Glomerular visceral epithelial cell (primary cell): ENCODE results near the gene OVCH1.
"Not testable (repeated sequence)": the region's sequence is repeated elsewhere in the genome, so short reads cannot be mapped to it uniquely, and the experiment has no call there.

Experiments used
- DNase-seq: peaks from one replicate; pipeline ENCODE4 v3.0.0-alpha.2; 2016; ENCODE audit errors: extremely low spot score

Gene OVCH1

DNA sequence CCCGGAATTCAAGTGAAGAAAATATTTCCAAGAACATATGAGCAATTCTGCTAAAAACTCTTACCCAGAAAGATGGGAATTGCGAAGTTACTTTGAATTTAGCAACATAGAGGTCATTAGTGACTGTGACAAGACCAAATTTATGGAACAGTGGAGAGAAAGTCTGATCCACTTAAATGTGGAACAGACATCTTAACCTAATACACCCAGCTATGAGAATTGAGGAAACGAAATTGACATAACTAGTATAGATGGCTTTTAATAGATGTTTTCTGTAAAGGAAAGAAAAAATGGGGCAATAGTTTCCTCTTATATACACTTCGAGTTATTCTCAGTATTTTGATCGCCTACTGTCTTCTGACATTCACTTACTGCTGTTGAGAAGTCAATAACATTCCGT lies 4.6 kb downstream of the OVCH1 start:
- DNase-seq, result no peak

DNA sequence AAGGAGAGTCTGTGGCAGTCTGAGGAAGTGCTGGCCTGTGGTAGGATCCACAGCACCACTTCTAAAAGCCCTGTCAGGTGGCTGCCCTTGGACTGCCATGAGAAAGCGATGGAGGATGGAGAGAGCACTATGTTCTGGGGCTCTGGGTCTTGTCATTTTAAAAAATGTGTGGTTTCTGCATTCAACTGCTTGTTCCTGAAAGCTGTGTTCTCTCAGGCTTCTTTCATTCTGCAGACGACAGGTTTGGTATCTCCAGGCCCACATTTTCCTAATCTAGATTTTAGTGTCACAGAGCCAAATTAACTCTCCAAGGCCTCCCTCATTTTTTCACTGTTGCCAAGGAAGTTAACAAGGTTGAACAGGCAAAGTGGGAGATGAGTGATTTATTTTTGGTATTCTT lies 10.5 kb downstream of the OVCH1 start:
- no peak for DNase-seq

DNA sequence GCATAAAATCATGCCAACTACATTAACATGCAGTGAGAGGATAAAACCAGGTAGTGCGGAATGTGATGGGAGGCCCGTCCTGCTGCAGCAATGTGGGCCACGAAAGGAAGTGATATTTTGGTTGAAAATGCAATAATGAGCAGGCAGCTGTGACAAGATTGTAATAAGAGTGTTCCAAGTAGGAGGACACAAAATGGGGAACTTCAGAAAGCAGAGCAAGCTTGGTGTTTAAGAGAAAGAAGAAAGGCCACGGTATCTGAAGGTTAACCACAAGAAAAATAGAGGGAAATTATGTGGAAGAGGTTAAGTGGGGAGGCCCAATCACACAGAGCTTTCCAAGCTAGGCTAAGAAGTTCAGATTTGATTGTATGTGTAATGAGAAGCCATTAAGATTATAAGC lies 34.3 kb downstream of the OVCH1 start:
- DNase-seq, result no peak

DNA sequence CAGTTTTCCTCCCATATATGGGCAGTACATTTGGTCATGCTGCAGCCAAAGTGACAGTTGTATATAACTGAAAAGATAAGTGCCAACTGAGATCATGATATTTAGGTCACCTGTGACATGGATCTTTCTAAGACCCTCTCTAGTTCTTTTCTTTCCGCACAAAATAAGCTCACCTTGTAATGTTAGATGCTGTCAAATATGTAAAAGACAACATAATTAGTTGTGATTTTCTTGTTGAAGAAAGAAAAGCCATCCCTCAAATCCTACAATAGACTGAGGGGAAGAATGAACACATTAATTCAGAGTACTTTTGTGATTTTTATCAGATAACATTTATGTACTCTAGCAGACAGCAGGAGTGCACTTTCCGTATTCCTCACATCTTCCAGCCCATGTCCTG lies 37.4 kb downstream of the OVCH1 start:
- DNase-seq, result no peak

DNA sequence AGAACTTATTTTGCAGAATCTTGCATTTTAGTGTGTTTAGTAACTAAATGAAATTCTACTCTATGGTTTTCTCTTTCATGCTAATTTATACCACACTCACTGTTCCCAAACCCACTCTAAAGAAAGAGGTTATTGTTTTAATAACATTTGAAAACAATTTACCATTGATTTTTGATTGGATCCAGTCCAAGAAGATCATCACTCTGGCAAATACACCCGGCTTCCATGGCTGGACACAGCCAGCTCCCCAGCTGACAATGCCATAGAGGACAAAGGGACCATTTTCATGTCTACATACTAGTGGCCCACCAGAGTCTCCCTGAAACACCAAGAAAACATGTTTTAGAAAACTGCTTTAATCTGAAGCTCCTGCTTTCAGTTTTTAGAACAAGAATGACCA lies 42.4 kb downstream of the OVCH1 start:
- DNase-seq, result no peak

DNA sequence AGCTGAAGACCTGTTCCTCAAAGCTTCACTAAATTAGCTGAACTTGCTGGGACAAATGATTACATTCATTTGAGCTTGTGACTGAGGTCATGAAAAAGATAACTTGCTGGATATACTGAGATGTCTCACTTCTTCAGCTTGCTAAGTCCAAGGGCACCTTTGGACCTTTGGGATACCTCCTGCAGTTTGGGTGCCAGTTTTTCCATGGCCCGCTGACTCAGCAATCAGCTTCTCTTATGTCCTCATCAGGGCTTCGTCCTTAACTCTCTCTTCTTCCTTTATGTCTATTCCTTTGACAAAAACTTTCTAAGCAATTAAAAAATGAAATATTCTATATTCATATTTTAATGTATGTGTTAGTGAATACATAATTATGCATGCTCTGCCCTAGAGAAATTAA lies 45.6 kb downstream of the OVCH1 start:
- DNase-seq, result no peak

DNA sequence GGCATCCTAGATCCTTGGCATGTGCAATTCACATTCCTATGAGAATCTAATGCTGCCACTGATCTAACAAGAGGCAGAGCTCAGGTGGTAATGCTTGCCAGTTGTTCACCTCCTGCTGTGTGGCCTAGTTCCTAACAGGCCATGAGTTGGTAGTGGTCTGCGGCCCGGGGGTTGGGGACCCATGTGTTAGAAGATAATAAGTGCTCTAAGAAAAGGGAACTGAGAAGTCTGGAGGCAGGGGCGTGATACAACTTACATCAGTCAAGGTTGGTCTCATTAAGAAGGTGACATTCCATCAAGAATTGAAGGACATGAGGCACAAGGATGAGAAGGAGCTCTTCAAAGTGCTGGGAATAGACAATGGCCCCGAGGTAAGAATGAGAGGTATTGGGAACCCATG lies 49.3 kb downstream of the OVCH1 start:
- DNase-seq, result no peak

DNA sequence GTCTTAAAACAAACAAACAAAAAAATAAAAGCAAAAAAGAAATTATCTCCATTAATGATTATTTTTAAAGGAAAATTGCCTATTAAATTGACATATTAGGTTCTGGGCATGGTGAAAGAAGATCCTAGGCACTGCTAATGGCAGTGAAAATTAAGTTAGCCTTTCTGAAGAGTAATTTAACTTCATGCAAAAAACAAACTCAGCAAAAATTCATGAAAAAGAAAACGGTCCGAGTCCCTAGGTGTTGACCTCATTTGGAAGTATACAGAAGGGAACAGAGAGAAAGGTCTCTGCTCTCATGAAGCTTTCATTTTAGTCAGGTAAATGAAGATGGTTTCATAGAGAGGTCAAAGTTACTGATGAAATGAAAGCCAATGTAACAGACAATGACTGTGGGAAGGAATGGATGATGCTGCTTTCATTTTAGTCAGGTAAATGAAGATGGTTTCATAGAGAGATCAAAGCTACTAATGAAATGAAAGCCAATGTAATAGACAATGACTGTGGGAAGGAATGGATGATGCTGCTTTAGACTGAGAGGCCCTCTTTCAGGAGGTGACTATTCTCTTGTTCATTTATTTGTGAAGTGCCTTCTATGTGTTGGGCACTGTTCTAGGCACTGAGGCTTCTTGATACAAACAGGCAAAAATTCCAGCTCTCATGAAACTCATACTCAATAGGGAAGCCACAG lies 50.1 kb downstream of the OVCH1 start:
- no peak for DNase-seq

DNA sequence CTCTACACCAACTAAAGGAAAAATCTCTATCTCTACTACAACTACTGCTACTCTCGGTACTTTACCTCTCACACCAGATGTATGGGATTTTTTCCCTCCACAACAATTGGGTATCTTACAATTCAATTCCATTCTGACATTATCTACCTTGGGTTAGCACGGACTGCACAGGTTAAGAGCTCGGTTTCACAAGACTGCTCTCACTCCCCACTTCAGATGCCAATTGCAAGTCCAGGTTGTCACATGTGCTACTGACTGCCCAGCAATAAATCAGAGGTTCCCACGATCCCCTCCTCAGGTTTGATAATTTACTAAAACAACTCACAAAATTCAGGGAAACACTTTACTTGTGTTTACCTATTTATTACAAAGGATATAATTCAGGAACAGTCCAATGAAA lies 58.0 kb downstream of the OVCH1 start:
- DNase-seq, result no peak

DNA sequence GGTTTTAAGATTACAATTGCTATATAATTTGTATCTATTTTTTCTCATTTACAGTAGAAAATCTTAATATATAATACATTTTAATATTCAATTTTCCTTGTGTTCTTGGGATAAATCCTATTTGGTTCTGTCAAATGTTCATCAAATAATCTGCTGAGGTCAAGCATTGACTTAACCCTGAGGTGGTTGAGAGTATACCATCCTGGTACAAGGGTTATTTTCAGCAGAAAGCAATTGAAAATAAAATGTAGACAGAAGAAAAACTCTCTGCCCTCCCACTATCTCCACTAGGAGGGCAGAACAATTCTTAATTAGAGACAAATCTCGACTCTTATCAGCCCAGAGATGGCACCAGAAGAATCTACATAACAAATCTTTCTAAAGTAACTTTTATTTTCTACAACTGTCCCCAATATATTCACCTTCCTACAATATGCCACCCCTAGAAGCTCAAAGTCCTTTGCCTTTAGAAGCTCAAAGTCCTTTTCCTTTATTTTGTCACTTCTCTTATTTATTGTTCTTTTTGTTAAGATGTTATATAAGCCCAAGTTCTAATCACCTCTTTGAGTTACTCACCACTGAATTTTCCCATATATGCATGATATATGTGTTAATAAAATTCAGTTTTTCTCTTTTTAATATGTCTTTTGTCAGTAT lies 58.6 kb downstream of the OVCH1 start:
- DNase-seq, result no peak

DNA sequence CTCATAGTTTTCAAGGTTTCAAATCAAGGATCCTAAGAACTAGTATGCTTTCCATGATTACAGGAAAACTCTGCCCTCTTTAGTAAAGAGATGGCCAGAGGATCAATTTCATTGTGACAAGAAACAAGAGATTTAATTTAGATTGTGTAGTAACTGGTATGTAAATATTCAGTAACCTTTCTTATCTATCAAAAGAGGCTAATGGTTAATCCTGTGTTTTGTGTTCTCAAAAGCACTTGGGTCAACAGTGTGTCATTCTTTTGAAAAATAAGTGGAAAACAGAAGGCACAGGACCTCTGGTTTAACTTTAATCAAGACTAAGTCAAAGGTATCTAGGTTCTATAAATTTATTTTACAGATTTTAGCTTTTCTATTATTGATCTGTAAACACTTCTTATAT lies 59.9 kb downstream of the OVCH1 start:
- no peak for DNase-seq

DNA sequence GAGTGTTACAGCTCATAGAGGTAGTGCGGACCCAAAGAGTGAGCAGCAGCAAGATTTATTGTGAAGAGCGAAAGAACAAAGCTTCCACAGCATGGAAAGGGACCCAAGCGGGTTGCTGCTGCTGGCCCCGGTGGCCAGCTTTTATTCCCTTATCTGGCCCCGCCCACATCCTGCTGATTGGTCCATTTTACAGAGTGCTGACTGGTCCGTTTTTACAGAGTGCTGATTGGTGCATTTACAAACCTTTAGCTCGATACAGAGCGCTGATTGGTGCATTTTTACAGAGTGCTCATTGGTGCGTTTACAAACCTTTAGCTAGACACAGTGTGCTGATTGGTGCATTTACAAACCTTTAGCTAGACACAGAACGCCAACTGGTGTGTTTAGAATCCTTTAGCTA lies 60.7 kb downstream of the OVCH1 start:
- not testable (repeated sequence) for DNase-seq

DNA sequence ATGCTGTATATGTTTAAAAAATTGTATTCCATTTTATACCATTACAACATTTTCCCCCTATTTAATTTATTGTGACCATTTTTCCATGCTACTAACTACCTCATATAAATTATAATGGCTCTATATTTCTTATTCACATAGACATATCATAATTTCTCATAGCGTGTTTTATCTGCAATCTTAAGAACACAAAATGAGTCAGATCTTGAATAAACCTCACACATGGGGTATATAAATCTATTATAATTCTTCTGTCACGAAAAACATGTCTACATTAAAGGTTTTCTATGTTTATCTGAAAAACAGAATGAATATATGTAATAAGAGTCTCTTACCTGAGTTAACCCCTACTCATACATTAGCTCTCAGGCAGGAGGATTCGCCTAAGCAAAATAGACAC lies 66.0 kb downstream of the OVCH1 start:
- no peak for DNase-seq

DNA sequence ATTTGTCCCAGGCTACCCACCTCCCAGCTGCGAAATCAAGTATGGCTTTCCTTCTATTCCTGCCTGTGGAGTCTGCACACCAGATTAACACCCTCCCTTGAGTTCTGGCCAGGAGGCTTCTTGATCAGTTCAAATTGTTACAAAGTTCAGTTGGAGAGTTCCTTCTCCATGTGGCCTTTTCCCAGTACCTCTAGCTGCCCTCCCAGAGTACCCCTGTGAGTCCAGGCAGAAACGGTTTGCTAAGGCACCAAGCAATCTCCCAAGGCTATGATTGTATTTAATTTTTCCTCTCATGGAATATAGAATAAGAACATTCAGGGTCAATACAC lies 66.8 kb downstream of the OVCH1 start:
- DNase-seq, result no peak

DNA sequence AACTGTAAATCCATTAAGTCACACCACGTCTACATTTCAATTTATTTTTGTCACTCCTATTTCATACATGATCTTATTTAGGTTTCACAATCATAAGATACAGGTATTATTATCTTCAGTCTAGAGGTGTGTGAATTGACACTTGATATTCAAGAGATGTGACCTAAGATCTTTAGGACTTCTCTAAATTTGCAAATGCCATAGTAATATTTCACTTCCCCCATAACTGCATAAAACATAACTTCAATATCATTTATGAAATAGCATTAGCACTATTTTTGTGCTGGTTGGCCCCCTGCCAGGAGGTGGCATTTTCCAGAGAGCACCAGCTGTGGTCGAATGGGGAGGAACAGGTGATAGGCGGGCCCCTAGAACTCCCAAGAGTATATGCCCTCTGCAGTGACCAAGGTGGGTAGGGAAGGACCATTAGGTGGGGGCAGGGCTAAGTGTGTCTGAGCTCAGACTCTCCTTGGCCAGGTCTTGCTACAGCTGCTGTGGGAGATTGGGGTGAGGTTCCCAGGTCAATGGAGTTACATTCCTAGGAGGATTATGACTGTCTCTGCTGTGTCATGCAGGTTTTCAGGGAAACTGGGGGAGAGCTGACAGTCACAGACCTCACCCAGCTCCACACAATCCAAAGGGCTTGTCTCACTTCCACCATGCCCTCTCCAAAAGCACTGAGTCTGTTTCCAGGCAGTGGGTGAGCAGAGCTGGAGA lies 67.3 kb downstream of the OVCH1 start:
- peak; percentile 12 for DNase-seq

DNA sequence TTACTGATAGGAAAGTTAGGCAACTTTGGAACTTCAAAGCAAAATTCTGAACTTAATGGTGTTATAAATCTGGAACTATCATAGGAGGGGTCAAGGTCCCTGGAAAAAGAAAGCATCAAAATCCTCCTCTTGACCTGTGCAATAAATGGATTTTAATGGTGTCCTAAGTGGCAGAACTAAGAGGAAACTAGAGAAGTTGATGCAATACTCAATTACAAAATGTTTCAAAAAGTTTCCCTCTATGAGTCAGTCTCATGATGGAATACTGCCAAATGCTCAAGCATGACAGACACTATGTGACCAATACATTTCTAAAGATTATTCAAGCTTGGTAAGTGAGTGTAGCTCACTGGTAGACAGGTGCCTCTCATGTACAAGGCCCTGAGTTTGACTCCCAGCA lies 68.9 kb downstream of the OVCH1 start:
- DNase-seq, result peak; percentile 81

DNA sequence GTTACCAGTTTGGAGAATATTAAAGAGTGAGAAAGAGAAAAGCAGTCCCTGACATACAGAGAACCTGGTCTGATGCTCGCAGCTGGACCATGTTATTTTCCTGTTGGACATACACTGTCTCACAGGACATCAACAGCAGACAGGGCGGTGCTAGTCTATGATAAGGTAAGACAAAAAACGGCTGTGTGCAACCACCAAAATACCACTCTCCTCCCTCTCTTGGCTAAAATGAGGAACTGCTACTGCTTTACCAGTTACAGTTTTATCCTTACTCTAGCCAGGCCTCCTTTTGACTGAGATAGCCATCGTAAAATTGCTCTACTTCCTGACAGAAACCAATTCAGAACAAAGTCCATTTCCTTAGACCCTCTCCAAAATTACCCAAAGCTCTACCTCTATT lies 69.5 kb downstream of the OVCH1 start:
- DNase-seq, result no peak

DNA sequence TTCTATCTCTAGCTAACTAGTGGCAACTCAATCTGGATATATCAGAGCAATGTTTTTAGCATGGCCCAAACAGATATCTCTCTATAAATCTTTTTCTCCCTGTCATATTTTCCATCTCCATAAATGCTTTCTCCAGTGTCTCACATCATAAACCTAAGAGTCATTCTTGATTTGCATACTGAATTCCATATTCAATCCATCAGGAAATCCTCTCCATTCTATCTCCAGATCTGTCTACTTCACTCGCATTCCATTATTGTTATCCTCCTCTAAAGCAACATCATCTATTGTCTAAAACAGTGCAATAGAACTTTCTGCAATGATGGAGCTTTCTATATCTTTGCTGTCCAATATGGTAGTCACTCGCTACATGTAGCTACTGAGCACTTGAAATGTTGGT lies 71.0 kb downstream of the OVCH1 start:
- no peak for DNase-seq

DNA sequence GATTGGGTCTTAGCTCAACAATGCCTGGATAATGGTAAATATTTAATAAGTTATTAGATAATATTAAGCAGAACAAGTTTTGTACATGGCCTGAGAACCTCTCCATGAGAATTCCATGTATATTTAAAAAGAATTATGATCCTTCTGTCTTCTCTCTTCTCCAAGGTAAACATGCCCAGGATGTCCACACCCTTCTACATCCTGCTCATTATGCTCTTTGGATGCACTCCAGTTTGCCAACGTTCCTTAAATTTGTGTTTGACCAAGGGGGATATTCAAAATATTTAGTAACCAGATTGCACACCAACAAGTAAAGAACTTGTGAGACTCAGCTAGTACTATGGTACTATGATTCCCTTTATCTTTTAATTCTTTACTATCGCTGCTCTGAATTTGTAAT lies 71.8 kb downstream of the OVCH1 start:
- DNase-seq, result no peak

DNA sequence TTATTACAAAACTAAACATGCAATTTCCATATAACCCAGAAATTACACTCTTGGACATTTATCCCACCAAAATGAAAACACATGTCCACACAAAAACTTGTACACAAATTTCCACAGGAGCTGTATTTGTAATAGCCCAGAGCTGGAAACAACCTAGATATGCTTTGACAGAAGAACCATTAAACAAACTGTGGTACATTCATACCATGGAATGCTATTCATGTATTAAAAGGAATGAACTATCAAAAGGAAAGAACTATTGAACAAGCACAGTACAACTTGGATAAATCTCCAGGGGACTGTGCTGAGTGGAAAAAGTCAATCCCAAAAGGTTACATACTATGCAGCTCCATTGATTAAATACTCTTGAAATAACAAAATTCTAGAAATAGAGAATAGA lies 80.7 kb downstream of the OVCH1 start:
- DNase-seq, result no peak

DNA sequence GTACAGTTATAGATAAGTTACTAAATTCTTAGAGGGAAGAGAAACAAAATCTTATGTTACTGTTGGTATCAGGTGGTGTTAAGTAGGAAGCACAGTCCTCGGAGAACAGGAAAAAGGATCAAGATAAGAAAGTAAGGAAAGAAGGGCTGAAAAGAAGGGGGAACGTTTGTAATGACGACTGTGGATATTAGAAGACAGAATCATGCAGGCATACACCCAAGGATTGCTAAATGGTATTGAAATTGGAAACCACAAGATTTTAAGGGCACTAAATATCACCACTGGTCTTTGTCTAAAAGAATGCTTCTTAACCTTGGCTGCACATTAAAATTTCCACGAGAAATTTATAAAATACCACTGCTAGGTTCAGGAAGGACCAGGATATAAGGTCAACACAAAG lies 82.4 kb downstream of the OVCH1 start:
- DNase-seq, result no peak

DNA sequence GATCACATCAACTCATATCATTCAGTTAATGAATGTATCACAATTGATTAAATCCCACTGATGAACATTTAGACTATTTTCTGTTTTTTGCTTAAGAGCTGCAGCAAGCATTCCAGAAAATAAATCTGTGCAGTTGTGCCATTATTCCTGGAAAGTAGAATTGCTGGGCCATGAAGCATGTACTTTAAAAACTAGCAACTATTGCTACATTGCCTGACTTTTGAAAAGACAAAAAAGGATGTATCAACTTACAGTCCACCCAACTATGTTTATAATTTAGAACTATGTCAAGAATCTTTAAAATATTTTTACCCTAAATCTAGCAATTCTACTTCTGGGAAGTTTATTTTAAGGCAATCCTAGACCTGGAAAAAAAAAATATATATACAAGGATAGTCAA lies 83.1 kb downstream of the OVCH1 start:
- DNase-seq, result no peak

DNA sequence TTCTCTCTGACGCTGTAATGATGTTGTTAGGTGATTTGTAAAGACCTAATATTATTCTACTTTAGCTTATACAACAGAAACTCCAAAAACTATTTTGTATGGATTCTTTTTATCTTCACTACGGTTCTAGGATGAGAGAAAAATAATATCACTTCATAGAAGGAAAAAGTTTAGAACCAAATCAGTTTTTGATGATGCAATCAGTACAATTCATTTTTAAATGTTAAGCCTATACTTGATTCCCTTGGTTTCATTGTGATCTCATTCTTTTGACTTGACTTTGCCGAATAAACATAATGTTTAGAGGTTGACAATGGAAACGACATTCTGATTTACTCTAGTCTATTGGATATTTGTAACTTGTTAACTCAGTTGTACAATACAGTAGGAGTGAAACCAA lies 91.9 kb downstream of the OVCH1 start:
- no peak for DNase-seq

DNA sequence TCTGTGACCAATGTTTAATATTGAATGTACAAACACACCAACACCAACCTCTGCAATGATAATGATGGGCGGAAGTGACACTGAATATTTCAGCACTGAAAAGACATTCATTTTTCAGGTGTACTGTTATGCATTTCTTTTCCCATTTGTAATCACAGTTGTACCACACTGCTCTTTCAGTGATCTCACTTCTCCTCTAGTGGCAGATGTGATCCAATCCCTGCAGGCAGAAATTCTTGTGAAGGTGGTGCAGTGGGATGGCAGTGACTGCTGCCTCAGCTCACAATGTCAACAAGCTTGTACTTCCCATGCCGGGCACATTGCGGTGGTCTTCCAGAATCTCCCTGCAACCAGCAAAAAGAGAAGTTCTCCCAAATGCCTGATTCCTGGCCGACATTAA lies 93.5 kb downstream of the OVCH1 start:
- DNase-seq, result no peak
